Tibial nerve (tissue), 4 donors: ENCODE data around the gene RNF144B.

Source experiments
- CTCF ChIP-seq, 5 experiments: fragments of 200-600 bp in 3 of 5; fragments of 450-650 bp in 2 of 5; sonication (generic) in 3 of 5; IDR thresholded peaks; one replicate each; pipeline ENCODE4 v1.5.1; 2016 to 2019; ENCODE audit warnings: antibody characterized with exemption in 5 of 5, mild to moderate bottlenecking in 3 of 5, moderate library complexity in 2 of 5
- EP300 ChIP-seq, 2 donors: sonication (generic); formaldehyde crosslinking; IDR thresholded peaks; one replicate each; pipeline ENCODE4 v1.6.1; 2017; ENCODE audit warnings: antibody characterized with exemption in 2 of 2, mild to moderate bottlenecking in 1 of 2

- no peak for TF ChIP-seq CTCF (IDR thresholded peaks at IDR 0.05)
- no peak for TF ChIP-seq EP300 (IDR thresholded peaks at IDR 0.05)
These were observed 29.2 kb downstream of the RNF144B start for GRCh38 chr6:18416341-18416679.
